HG03060 (cell line): Measurements from ENCODE around the gene HNF4A.

ENCODE experiments used
- ATAC-seq: cut with Tn5 transposase; IDR thresholded peaks from one replicate; pipeline ENCODE4 v1.9.1; 2021; ENCODE audit warnings: low read depth, moderate number of reproducible peaks; ENCODE audit not compliant: unreplicated experiment

HNF4A gene

DNA sequence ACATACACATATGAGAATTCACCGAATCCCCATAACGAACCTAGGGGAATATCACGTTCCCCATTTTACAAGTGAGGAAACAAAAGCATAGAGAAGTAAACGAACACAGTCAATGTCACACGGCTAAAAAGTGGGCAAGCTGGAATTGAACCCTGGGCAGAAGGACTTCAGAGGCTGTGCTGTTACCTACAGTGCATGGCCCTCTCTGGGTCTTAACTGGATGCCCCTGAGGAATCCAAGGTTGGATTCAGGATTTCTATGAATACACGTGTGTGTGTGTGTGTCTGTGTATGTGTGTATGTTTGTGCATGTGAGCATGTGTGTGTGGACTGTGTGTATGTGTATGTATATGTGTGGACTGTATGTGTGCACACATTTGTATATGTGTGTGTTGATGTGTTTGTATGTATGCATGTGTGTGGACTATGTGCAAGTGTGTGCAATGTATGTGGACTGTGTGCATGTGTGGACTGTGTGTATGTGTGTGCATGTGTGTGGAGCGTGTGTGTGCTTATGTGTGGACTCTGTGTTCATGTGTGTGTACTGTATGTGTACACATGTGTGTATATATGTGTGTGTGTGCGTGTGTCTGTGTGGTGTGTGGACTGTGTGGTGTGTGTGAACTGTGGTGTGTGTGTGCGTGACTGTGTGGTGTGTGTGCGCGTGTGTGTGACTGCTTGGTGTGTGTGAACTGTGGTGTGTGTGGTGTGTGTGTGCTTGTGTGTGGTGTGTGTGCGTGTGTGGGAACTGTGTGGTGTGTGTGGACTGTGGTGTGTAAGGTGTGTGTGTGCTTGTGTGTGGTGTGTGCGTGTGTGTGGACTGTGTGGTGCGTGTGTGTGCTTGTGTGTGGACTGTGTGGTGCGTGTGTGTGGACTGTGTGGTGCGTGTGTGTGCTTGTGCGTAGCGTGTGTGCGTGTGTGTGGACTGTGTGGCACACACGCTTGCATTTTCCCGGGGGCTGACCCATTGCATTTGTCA, 49.0 kb downstream of the HNF4A start:
- no peak for ATAC-seq

- ATAC-seq: no peak
Observed at GRCh38 chr20:44405257-44405656, 49.8 kb downstream of the HNF4A start.

DNA sequence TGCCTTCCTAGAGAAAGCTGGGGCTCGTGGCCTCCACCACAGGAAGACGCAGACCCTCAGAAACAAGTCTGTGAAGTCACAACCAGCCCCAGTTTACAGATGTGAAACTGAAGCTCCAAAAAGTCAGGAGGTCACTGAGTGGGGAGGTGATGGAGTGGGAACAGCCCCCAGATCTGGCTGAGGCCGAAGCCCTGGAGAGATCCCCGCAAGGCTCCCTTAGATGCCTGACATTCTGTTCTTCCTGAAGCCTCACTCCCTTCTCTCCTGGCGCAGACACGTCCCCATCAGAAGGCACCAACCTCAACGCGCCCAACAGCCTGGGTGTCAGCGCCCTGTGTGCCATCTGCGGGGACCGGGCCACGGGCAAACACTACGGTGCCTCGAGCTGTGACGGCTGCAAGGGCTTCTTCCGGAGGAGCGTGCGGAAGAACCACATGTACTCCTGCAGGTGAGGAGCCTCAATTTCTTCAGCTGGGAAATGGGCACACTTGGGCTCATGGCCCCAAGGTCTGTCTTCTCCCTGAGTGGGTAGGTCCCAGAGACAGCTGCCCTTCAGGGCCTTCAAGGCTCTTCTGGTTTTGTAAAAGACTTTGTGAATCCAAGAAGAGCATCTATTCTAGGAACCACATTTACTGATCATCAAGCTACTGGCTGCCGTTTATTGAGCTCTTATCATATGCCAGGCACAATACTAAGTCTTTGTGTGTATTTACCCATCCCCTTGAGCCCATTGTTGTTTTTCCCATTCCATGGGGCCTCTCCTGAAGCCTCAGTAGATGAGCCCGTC, 50.5 kb downstream of the HNF4A start:
- no peak for ATAC-seq

GRCh38 chr20:44406572-44407137, 51.2 kb downstream of the HNF4A start:
- no peak for ATAC-seq

- ATAC-seq: no peak
Observed at GRCh38 chr20:44407402-44408184, 52.1 kb downstream of the HNF4A start.

DNA sequence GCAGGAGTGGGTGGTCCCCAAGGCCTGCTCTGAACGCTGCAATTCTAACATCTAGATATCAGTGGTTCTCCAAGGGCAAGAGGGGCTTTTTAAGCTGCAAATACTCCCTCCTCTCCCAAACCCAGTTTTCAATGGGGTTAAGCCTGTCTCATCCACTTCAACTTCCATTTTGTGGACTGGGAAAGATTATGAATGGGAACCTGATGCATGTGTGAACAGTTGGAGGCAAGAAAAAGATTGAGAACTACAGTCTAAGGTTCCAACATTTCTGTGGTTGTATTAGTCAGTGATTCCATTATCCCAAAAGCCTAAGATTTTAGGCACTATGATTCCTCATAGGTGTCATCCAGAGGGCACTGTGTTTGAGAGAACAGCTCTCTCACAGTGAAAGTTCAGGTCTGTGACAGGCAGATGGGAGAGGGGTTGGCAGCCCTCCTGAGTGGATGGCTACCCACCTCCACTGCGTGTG, 53.7 kb downstream of the HNF4A start:
- no peak for ATAC-seq

DNA sequence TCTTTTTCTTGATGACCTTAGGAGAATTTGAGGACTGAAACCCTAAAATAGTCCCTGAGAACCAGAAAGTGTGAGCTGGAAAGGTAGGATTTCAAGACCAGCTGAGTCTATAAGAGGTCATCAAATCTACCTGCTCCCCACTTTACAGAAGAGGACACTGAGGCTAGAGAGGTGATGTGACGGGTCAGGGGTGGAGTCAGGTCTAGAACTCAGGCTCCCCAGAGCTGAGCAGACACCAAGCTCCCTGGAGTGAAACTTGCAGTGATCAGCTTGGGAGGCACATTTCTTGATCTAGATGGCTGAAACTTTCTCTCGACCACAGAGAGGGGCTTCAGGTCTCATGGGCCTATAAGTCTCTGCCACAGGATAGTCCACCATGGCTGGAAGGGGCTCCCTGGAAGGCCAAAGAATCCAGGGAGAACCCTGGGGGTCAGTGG, 55.1 kb downstream of the HNF4A start:
- ATAC-seq: no peak

- ATAC-seq: no peak
Observed at GRCh38 chr20:44411020-44411756, 55.7 kb downstream of the HNF4A start.

GRCh38 chr20:44411757-44412401, 56.4 kb downstream of the HNF4A start:
- ATAC-seq: no peak

DNA sequence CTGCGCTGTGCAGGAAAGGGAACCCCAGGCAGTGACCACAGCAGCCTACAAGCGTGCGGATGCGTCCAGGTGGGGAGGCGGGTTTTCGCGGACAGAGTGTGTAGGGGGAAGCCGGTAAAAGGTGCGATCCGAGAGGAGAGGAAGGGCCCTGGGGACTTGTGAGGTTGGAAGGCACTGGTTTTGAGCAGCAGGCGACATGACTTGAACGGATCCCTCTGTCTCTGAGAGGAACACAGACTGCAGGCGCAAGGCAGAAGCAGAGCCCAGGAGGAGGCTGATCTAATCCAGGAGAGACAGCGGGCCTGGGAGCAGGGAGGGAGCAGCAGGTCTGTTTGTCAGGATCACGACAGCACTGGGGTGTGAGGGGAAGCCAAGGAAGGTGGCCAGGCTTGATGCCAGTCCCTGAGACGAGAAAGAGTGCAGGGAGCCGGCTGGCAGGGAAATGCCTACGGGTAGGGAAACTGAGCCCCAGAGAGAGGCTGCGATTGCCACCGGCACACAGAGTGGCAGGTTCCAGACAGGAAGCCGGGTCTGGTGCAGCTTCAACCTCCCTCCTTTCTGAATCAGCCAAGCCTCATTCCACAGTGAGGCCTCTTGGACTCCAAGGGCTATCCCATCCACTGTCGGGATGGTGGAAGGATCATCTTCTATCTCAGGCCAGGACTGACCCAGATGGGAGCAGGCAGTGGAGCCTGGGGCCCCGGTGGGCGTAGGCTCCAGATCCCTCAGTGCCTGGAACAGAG, 57.1 kb downstream of the HNF4A start:
- ATAC-seq: no peak

DNA sequence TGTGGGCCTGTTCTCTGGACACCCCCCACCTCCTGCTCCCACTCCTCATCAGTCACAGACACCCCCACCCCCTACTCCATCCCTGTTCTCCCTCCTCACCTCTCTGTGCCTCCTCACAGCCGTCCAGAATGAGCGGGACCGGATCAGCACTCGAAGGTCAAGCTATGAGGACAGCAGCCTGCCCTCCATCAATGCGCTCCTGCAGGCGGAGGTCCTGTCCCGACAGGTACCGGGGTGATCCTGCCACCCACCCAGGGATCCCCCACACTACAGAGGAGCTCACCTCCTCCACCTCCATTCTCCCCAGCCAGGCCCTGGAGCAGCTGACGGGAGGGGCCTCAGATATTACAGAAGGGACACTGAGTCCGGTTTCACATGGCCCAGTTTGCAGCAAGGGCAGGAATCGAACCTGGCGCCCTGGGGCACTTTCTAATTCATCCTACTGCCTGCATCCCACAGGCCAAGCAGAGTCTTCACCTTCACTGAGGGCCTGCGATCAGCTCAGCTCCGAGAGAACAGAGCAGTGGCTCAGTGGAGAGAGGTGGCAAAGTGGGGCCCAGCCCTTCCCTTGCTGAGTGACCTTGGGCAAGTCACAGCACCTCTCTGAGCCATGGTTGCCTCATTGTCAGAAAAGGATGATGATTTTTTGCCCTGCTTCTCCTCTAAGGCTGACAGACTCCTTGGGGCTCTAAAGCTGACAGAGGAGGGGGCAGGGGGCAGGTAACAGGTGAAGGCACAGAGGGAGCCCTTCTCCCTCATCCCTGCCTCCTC, 58.3 kb downstream of the HNF4A start:
- no peak for ATAC-seq

DNA sequence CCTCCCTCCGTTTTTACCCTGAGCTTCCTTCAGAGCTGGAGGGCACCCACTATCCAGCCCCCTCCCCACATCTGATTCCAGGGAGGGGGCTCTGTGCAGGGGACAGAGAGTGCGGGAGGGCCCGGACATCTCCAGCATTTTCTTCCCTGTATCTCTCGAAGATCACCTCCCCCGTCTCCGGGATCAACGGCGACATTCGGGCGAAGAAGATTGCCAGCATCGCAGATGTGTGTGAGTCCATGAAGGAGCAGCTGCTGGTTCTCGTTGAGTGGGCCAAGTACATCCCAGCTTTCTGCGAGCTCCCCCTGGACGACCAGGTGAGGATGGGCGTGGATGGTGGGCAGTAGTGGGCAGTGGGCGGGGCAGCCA, 58.8 kb downstream of the HNF4A start:
- no peak for ATAC-seq

DNA sequence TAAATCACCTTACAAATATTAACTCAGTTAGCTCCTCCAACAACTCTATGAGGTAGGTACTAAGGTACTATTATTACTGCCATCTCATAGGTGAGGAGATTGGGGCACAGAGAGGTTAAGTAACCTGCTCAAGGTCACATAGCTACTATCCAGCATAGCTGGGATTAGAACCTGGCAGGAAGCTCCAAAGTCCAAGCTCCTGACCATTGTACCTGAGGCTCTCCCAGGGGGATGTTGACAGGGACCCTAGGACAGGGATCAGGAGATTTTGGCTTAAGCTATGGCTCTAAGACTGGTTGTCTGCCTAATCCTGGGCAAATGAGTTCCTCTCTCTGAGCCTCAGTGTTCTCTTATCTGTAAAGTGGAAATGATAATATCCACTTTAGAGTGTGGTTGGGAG, 59.3 kb downstream of the HNF4A start:
- ATAC-seq: no peak

DNA sequence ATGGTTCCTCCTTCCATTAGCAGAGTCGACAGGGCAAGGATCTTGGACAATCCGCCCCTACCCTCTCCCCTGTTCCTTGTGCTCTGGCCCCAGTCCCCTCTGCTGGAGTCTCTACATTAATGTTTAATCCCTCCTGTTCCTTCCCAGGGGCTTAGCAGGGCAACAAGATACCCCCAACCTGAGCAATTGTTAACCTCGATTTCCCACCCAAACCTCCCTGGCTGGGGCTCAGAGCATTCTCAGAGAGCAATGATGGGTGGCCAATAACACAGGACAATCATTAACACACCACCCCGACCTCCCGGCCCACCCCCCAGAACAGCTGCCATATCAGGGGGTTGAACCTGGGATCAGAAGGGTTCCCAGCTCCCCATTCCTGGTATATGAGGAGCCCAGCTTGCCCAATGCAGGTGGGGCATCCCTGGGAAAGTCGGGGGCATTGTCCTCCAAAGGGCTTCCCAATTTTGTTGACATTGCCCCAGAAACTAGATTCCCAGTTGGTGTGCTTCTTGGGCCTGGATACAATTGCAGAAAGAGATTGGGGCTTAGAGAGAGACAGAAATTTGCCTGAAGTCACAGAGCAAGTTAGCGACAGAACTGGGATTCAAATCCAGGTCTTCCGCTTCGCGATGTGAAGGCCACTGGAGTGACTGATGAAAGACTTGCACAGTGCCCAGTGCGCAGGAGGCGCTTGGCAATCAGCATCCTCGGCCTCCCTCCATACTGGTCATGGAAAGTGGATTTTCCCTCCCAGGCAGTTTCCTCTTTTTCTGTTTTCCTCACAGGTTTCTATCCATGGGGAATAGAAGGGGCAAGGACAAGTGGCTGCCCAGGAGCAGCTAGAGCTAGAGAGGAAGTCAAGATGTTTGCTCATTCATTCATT, 60.6 kb downstream of the HNF4A start:
- no peak for ATAC-seq

DNA sequence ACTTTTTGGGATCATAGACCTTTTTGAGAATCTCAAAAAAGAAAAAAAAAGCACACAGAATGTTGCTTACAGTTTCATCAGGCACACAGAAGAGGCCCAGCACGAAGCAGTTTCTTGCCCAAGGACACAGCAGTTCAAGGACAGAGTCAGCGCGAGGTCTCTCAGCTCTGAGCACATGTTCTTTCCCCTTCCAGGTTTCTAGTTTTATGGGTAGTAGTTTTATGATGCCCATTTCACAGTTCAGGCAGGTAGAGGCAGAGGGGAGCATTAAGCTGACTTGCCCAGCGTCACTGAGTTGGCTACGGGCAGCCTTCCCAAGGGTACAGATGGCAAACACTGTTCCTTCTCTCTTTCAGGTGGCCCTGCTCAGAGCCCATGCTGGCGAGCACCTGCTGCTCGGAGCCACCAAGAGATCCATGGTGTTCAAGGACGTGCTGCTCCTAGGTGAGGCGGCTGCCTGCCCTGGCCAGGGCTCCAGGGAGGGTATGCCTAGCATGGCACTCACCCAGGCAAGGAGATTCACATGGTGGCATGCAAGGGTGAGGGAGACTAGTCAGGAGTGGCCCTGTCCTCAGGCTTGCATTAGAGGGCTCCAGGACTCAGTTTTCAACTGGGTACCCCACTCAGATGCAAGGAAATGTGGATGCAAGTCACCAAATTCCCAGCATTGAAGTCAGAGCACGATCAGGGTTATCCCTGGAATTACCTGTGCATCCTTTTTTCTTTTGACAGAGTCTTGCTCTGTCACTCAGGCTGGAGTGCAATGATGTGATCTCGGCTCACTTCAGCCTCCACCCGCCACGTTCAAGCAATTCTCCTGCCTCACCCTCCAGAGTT, 62.8 kb downstream of the HNF4A start:
- no peak for ATAC-seq
